CD4-positive, alpha-beta T cell treated with Interleukin-15 for 4 hours (primary cell): ENCODE data around the gene LGALS1.
A peak's percentile ranks its signal among the peaks of the same experiment; 100 is the strongest.

Experiments
- DNase-seq: peaks from one replicate; pipeline ENCODE4 v3.0.0-alpha.2; 2020; ENCODE audit warnings: low spot score

The LGALS1 gene

GRCh38 chr22:37662039-37662438 lies 13.4 kb upstream of the LGALS1 start:
- no peak for DNase-seq

GRCh38 chr22:37663521-37664140 lies 11.8 kb upstream of the LGALS1 start:
- DNase-seq = no peak

GRCh38 chr22:37664249-37665101 lies 11.0 kb upstream of the LGALS1 start:
- DNase-seq = no peak

GRCh38 chr22:37665487-37665886 lies 9.9 kb upstream of the LGALS1 start:
- no peak for DNase-seq

GRCh38 chr22:37669586-37669985 lies 5.8 kb upstream of the LGALS1 start:
- no peak for DNase-seq

GRCh38 chr22:37672206-37672919 lies 3.1 kb upstream of the LGALS1 start:
- no peak for DNase-seq

- DNase-seq = no peak
Observed at GRCh38 chr22:37672920-37673455, 2.4 kb upstream of the LGALS1 start.

GRCh38 chr22:37674248-37674647 lies 1.2 kb upstream of the LGALS1 start:
- DNase-seq = no peak

GRCh38 chr22:37675930-37676735 lies 697 bp downstream of the LGALS1 start:
- peak; percentile 30 for DNase-seq

GRCh38 chr22:37676736-37677492 lies 1.5 kb downstream of the LGALS1 start:
- DNase-seq = peak; percentile 95

GRCh38 chr22:37677493-37677974 lies 2.1 kb downstream of the LGALS1 start:
- DNase-seq = no peak

- DNase-seq = no peak
Observed at GRCh38 chr22:37678372-37678771, 2.9 kb downstream of the LGALS1 start.

- no peak for DNase-seq
Observed at GRCh38 chr22:37679670-37680069, 4.2 kb downstream of the LGALS1 start.

- no peak for DNase-seq
Observed at GRCh38 chr22:37680191-37680851, 4.9 kb downstream of the LGALS1 start.

- DNase-seq = no peak
Observed at GRCh38 chr22:37681001-37681424, 5.6 kb downstream of the LGALS1 start.

- DNase-seq = peak; percentile 78
Observed at GRCh38 chr22:37681556-37682049, 6.2 kb downstream of the LGALS1 start.

- no peak for DNase-seq
Observed at GRCh38 chr22:37684803-37685615, 9.6 kb downstream of the LGALS1 start.

- peak; percentile 83 for DNase-seq
Observed at GRCh38 chr22:37686002-37686982, 10.9 kb downstream of the LGALS1 start, which contains the start of gene NOL12. Gene NOL12 (plus strand): TSS chr22:37686343. CDS start chr22:37686393, 50 bp downstream.
